SHP77 treated with DMSO at 0.1 percent for 48 hours (cell line): ENCODE measurements around the gene MUC20.
"Not testable (repeated sequence)": the region's sequence is repeated elsewhere in the genome, so short reads cannot be mapped to it uniquely, and the experiment has no call there.

Source experiments
- DNase-seq: peaks from one replicate; lab custom pipeline; 2025; lab: John Stamatoyannopoulos, UW

Gene MUC20, protein sequence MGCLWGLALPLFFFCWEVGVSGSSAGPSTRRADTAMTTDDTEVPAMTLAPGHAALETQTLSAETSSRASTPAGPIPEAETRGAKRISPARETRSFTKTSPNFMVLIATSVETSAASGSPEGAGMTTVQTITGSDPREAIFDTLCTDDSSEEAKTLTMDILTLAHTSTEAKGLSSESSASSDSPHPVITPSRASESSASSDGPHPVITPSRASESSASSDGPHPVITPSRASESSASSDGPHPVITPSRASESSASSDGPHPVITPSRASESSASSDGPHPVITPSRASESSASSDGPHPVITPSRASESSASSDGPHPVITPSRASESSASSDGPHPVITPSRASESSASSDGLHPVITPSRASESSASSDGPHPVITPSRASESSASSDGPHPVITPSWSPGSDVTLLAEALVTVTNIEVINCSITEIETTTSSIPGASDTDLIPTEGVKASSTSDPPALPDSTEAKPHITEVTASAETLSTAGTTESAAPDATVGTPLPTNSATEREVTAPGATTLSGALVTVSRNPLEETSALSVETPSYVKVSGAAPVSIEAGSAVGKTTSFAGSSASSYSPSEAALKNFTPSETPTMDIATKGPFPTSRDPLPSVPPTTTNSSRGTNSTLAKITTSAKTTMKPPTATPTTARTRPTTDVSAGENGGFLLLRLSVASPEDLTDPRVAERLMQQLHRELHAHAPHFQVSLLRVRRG

DNA sequence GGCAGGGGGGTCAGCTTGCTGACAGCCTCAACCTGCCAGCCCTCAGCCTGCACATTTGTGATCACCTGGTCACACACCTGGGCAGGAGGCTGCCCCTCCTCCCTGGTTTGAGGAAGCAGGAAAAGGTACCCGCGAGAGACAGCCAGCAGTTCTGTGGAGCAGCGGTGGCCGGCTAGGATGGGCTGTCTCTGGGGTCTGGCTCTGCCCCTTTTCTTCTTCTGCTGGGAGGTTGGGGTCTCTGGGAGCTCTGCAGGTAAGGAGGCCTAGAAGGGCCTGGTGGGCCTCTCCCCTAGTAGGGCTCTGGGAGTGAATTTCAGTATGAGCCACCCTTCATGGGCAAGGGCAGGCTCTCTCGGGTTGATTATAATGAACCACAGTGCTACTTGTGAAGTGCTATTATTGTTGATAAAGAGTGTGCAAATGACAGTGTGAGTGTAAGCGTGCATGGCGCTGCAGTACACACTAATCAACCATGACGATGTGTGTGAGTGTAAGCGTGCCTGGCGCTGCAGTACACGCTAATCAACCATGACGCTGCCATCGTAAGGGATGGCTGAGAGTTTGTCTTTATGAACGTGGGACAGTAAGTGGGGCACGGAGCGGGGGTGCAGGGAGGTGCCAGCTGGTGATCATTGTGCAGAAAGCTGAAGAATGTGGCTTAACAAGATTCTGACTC, at the start of gene MUC20:
MUC20 (plus strand) TSS at position 148 of the 676 bp plus-strand sequence; CDS start at position 178, 30 bp downstream.
- not testable (repeated sequence) for DNase-seq

DNA sequence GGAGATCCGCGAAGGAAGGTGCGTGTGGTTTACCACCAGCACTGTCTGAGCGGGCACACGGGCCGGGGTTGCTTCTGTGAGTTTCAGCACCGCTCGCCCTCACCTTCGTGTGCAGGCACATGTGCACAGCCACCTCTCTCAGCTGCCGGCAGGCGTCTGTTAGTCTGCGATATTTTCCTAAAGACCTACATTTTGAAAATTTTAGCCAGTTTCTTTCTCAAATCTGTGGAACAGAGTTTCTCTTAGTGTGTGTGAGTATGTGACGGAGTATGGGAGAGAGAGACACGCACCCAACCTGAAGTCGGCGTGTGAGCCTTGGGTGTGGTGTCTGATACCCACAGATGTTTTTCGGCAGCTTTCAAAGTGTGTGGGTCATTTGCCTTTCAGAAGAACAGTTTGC, 49.5 kb upstream of the MUC20 start:
- not testable (repeated sequence) for DNase-seq

DNA sequence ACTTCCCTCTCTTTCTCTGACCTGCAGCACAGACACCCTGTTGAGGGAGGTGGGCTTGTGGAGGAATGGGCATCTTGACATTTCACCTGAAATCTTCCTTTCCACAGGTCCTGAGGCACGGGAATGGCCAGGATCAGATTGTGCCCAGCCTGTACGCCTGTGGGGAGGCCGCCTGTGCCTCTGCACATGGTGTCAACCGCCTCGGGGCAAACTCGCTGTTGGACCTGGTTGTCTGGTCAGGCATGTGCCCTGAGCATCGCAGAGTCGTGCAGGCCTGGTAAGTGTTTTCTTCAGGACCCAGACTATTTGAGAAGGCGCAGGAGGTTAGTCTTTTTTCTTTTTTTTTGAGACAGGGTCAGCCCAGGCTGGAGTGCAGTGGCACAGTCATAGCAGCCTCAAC, 47.1 kb upstream of the MUC20 start:
- not testable (repeated sequence) for DNase-seq

DNA sequence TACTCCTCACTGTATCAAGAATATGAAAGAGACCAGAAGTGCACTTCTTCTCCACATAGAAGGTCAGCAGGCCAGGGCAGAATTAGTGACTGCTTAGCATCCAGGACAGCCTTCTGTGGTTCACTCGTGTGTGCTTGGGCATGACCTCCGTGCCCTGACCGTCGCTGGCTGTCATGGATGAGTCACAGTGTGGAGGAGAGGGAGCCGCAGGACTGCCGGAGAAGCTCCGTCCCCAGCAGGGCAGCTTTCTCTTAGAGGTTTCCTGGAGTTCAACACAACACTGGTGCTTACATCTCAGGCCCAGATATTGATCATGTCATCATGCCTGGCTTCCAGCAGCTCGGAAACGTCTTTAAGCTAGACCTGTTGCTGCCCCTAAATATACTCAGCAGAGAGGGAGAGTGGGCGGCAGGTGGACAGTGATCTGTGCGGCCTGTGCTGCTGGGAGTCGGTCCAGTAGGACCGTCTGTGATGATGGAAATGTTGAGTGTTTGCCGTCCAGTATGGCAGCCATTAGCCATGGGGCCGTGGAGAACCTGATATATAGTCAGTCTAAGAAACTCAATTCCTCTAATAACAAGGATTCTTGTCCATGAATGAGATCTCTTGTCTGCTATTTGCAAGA, 42.3 kb upstream of the MUC20 start:
- DNase-seq: not testable (repeated sequence)

DNA sequence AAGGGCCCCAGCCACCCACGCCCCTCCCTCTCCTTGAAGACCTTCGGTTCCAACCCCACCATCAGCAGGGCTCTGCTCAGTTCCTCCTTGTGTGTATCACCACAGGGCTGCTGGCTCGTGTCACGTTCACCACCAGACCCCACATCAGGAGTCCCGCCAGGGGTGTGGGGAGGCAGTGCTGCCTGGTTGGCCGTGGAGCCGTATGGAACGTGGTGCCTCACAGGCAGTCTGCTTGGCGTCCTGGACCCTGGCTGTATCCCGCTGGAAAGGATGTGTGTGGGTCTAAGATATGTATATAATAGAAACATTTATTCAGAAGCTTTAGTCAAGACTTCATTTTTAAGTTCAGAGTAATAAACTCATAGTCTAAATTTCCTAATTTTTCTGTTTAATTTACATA, 40.1 kb upstream of the MUC20 start:
- not testable (repeated sequence) for DNase-seq

DNA sequence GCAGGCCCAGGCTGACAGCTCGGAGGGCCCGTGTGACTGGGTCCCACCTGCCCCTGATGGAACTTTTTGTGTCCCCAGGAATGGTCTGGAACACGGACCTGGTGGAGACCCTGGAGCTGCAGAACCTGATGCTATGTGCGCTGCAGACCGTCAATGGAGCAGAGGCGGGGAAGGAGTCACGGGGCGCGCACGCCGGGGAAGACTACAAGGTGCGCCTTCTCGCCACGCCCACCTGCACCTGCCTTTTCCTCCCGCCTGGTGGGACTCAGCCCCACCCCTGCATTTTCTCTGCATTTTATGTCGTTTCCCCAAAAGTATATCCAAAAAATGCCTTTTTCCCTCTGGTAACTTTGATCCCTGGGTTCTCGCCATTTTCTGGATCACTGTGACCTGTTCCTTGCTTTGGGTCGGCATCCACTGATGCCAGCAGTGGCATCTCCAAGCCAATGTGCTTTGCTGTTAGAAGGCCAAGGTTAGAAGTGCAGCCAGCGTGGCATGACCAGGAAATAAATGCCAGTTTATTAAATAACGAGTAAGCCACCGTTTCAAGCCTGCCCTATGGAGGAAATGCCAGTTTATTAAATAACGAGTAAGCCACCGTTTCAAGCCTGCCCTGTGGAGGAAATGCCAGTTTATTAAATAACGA, 39.2 kb upstream of the MUC20 start:
- DNase-seq: not testable (repeated sequence)

DNA sequence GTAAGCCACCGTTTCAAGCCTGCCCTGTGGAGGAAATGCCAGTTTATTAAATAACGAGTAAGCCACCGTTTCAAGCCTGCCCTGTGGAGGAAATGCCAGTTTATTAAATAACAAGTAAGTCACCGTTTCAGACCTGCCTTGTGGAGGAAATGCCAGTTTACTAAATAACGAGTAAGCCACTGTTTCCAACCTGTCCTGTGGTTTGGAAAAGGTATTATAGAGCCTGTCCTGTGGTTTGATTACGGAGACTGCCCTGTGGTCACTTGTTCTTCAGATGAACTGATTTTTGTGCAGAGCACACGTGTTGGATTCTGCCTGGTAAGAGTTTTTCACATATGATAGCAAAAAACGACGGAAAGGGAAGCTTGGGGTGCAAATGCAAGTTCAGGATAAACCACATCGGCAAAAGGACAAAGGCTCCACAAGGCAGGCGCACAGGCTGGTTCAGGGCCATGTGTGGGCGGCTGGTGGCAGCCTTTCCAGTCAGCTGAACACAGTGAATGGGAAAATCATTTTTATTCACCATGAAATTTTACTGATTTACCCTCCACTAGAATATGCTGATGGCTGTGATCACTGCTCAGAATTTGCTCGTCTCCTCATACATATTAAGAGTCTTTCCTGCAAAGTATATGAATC, 38.6 kb upstream of the MUC20 start:
- not testable (repeated sequence) for DNase-seq

DNA sequence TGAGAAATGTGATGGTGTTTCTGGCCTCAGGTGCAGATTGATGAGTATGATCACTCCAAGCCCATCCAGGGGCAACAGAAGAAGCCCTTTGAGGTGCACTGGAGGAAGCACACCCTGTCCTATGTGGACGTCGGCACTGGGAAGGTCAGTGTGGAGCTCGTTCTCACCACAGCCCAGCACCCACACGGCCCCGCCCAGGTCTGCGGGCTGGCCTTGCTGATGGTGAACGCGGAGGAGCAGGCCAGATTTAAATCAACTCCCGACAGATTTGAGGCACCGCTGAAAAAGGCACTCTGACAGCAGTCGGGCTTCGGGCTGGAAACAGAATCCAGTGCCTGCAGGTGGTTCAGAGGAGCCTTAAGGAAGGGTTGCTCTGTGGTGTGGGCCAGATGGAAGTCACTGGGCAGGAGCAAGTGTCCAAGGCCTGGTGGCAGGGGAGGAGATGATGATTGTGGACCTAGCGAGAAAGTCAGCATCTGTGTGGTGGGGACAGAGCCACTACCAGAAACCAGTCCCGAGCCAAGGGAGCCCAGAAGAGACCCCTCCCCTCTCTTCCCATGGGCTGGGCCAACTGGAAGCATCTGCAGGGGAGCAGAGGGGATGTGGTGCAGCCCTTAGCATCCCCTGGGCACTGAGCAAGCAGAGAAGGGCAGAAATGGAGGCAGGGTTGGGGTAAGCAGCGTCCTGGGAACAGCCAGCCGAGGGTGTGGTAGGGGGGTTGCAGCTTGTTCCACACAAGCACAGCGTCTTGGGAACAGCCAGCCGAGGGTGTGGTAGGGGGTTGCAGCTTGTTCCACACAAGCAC, 36.9 kb upstream of the MUC20 start:
- not testable (repeated sequence) for DNase-seq

DNA sequence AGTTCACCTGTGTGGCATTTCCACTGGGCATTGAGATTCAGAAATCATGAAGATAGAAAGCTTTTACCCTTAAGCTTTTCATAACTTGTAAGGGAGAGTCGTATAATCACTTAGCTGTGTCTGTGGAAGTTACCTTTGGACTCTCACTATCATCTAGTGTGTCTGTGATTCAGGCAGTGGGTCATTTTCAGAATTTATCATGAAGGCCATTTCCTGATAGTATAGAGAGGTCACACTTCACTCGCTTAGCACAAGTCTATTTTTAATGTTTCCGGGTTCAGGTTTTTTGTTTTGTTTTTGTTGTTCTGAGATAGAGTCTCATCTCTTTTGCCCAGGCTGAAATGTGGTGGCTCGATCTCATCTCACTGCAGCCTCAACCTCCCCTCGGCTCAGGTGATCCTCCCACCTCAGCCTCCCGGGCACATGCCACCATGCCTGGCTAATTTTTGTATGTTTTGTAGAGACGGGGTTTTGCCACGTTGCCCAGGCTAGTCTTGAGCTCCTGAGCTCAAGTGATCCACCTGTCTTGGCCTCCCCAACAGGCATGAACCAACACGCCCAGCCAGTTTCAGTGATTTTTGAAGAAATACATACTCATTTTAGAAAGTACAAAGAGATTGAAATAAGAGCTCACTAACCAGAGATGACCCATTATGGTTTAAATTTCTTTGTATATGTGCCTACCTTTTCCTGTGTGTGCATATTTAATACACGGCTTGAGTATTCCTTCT, 36.1 kb upstream of the MUC20 start:
- DNase-seq: not testable (repeated sequence)

DNA sequence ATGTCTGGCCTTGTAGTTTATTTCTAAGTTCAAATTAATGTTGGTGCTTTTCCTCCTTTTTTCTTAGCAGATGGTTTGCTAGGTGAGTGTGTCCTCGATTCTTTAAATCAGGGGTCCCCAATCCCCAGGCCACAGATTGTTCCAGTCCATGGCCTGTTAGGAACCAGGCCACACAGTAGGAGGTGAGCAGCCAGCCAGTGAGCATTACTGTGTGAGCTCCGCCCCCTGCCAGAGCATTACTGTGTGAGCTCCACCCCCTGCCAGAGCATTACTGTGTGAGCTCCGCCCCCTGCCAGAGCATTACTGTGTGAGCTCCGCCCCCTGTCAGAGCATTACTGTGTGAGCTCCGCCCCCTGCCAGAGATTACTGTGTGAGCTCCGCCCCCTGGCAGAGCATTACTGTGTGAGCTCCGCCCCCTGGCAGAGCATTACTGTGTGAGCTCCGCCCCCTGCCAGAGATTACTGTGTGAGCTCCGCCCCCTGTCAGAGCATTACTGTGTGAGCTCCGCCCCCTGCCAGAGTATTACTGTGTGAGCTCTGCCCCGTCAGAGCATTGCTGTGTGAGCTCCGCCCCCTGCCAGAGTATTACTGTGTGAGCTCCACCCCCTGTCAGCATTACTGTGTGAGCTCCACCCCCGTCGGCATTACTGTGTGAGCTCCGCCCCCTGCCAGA, 34.1 kb upstream of the MUC20 start:
- DNase-seq: not testable (repeated sequence)

DNA sequence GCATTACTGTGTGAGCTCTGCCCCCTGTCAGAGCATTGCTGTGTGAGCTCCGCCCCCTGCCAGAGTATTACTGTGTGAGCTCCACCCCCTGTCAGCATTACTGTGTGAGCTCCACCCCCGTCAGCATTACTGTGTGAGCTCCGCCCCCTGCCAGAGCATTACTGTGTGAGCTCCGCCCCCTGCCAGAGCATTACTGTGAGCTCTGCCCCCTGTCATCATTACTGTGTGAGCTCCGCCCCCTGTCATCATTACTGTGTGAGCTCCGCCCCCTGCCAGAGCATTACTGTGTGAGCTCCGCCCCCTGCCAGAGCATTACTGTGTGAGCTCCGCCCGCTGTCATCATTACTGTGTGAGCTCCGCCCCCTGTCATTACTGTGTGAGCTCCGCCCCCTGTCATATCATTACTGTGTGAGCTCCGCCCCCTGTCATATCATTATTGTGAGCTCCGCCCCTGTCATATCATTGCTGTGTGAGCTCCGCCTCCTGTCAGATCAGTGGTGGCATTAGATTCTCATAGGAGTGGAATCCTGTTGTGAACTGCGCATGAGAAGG, 33.5 kb upstream of the MUC20 start:
- DNase-seq: not testable (repeated sequence)

DNA sequence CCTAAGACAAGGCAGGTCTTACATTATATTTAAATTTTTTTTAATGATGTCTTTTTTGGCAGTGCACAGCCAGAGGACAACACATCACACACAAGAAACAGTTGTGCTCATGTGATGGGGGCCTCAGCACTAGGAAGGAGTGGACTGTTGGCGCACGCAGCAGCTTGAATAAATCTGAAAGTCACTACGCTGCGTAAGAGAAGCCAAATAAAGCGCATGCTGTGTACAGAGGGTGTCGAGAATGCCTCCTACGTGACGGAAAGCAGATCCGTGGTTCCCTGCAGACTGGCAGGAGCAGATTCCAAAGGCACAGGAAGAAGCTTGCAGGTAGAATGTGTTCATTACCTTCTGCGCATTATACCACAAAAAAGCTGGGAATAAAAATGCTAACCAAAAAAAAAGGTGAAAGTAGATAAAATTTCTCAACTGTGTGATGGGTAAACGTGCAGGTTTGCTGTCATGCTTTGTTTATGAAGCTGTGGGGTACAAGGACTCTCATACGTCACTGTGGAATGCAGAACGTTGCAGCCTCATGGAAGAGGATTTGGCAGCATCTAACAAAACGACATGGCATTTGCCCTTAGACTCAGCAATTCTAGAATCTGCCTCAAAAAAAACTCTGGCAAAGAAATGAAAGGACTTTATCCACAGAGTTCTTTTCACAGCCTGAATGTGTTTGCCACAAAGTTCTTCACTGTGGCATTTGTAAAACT, 32.2 kb upstream of the MUC20 start:
- DNase-seq: not testable (repeated sequence)

DNA sequence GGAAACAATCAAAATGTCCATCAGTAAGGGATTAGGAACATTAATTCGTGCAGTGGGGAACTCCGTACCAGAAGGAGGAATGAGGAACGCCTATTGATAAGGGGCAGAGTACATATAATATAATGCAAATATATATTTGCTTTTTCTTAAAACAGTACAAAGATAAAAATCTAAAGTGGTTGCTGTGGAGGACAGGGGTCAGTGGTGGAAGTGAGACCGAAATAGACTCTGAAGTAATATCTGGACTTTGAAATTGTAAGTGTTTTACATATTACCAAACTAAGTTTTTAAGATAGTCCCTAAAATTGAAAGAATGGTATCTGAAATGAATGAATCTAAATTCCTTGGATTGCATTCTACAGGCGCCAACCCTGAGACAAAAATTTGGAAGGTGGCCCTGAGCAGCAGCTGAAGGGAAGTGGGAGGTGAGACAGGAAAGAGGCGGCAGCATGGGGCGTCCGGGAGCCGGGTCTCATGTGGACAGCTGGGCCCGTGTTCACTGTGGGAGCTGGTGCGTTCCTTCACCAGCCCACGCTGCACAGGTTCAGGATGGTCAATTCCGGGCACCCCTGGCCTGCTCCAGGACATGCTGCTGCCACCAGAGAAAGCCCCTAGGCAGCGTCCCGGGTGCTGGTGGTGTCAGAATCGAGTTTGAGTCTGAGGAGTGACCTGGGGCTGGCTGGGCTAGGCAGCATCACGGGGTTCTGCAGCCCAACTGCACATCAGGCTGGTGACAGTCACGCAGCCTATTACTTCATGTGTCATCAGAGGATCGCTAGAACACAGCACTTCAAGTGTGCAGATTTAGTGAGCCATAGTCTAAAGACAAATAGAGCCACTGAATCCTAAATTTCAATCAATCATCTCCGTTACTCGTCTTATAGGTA, 31.4 kb upstream of the MUC20 start:
- DNase-seq: not testable (repeated sequence)

DNA sequence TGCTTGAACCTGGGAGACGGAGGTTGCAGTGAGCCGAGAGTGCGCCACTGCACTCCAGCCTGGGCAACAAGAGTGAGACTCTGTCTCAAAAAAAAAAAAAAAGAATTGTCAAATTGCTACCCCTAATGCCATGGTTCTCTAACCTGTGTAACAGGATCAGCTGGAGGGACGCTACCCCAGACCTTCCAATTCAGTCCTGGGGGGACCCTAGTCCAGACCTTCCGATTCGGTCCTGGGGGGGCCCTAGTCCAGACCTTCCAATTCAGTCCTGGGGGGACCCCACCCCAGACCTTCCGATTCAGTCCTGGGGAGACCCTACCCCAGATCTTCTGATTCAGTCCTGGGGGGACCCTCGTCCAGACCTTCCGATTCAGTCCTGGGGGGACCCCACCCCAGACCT, 29.8 kb upstream of the MUC20 start:
- DNase-seq: no peak

DNA sequence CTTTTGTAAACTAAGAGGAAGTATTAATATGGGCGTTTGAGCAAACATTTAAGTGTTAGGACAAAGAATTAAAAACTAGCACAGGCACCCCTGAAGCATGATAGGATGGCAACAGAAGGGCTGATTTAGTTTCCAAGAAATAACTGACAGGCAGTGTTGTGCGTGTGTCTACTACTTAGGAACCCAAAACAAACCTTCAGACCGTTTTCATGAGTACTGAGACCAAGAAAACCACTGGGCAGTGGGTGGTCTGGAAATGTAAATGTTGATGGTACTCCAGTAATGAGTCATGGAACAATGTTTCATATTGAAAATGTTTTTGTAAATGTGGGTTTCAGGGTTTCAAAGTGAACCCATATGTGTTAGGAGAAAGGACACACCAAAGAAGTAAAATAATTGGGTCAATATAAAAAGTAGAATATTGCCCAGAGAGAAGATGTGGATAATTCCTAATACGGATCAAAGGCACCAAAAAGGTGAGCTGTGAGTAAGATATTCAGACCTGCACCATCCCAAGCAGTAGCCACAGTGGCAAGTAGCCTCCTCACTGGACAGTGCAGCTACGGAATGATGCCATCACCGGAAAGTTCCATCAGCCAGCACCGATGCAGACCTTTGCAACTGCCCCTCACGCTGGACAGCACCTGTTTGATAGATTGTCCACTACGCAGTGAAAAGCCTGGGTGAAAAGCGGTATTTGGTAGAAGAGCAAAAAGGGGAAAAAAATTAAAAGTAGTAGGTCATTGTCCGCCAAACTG, 29.0 kb upstream of the MUC20 start:
- DNase-seq: not testable (repeated sequence)

DNA sequence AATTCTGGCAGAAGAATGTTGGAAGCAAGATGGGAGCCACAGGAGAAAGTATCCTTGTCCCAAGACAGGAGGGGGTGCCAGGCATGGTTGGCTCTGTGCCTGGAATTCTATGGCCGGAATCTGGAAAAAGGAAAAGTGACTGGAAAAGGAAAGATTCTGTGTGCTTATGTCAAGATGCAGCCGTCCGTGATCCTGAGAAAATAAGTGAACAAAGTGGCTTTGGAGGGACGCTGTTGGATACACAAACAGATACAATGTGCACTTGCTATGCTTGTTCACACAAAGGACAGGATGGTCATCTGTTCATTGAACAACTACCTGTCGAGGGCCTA, 28.5 kb upstream of the MUC20 start:
- DNase-seq: no peak
